CD4-positive, alpha-beta T cell (primary cell): ENCODE results near the gene SLITRK3. TPM values are rescaled to one million over a fixed set of nuclear protein-coding genes. Genes with fewer than 3 reads are reported as not detected.
"Not testable (repeated sequence)": the region's sequence is repeated elsewhere in the genome, so short reads cannot be mapped to it uniquely, and the experiment has no call there.

Experiments
- ATAC-seq: fragments of 200-7000 bp; cut with Tn5 transposase; one replicate; pipeline ENCODE4 v1.10.0; 2022; ENCODE audit warnings: mild to moderate bottlenecking; ENCODE audit not compliant: poor library complexity
- CTCF ChIA-PET: fragments of 350-600 bp; sonication (Branson Sonifier 250); formaldehyde crosslinking; loops from one replicate; lab custom pipeline; 2021; ENCODE audit warnings: antibody characterized with exemption, inconsistent platforms; lab: Charles Lee
- POLR2A ChIA-PET: fragments of 350-600 bp; sonication (Branson Sonifier 250); formaldehyde crosslinking; loops from one replicate; lab custom pipeline; 2021; ENCODE audit warnings: antibody characterized with exemption, inconsistent platforms; lab: Charles Lee
- DNase-seq, 14 experiments: peaks; one replicate each; pipeline ENCODE4 v3.0.0-alpha.2; 2013 to 2020; ENCODE audit warnings: mixed read lengths in 2 of 14
- H3K27ac ChIP-seq, 2 donors: one replicate each; pipeline versions ENCODE4 v1.5.1 to v1.7.0; 2013; ENCODE audit warnings: low read length in 2 of 2, low read depth in 1 of 2, mild to moderate bottlenecking in 1 of 2
- H3K27me3 ChIP-seq, 2 experiments: 1 replicate in 1 of 2; 2 replicates in 1 of 2; pipeline versions ENCODE4 v1.6.1 to v1.7.0; 2013; ENCODE audit warnings: low read length in 2 of 2, control low read depth in 1 of 2, mild to moderate bottlenecking in 1 of 2, moderate library complexity in 1 of 2; ENCODE audit not compliant: insufficient read depth in 2 of 2, control insufficient read depth in 1 of 2
- H3K36me3 ChIP-seq: one replicate; pipeline ENCODE4 v1.6.1; 2013; ENCODE audit warnings: low read length, control low read depth; ENCODE audit not compliant: insufficient read depth
- H3K4me1 ChIP-seq: one replicate; pipeline ENCODE4 v1.6.1; 2013; ENCODE audit warnings: low read length, control low read depth; ENCODE audit not compliant: insufficient read depth
- H3K4me3 ChIP-seq: one replicate; pipeline ENCODE4 v1.5.1; 2013; ENCODE audit warnings: mild to moderate bottlenecking, low read length, moderate library complexity
- H3K9me3 ChIP-seq, 2 experiments: 1 replicate in 1 of 2; 2 replicates in 1 of 2; pipeline versions ENCODE4 v1.6.1 to v1.7.0; 2013; ENCODE audit warnings: low read length in 2 of 2, mild to moderate bottlenecking in 2 of 2, control low read depth in 1 of 2, moderate library complexity in 1 of 2; ENCODE audit not compliant: control insufficient read depth in 1 of 2, insufficient read depth in 1 of 2
- H3K27ac Mint-ChIP-seq: one replicate; pipeline ENCODE4 v1.8.0; 2020; ENCODE audit warnings: mixed read lengths
- H3K27me3 Mint-ChIP-seq: one replicate; pipeline ENCODE4 v1.8.0; 2021; ENCODE audit warnings: mixed read lengths
- H3K36me3 Mint-ChIP-seq: one replicate; pipeline ENCODE4 v1.8.0; 2021; ENCODE audit warnings: low read depth, mixed read lengths
- H3K4me1 Mint-ChIP-seq: one replicate; pipeline ENCODE4 v1.8.0; 2021; ENCODE audit warnings: low read depth, mixed read lengths
- H3K4me3 Mint-ChIP-seq: one replicate; pipeline ENCODE4 v1.8.0; 2020; ENCODE audit warnings: mild to moderate bottlenecking, mixed read lengths
- H3K9me3 Mint-ChIP-seq: one replicate; pipeline ENCODE4 v1.8.0; 2020; ENCODE audit warnings: mixed read lengths
- intact Hi-C, 2 experiments: fragments of 100-400 bp; cut with DNase I in 1 of 2; cut with micrococcal nuclease in 1 of 2; formaldehyde crosslinking; loops; one replicate each; pipeline versions ENCODE4 v1.15.1 to v1.9.0; 2023 to 2025; cut with DNase I, micrococcal nuclease
- total RNA-seq, 174 experiments: library from RNA in 2 of 174; stranded (reverse) in 2 of 174; gene quantifications; one replicate each; pipeline ENCODE4 v1.2.3 and lab custom pipeline; 2021 to 2026
- TF ChIP-seq, protein P1 (sequence below): fragments of 200-600 bp; IDR thresholded peaks from one replicate; pipeline ENCODE4 v1.8.0; 2022; ENCODE audit warnings: antibody characterized with exemption, mild to moderate bottlenecking

The SLITRK3 gene
- total RNA-seq, 2 experiments from 2014 or later: not detected

DNA sequence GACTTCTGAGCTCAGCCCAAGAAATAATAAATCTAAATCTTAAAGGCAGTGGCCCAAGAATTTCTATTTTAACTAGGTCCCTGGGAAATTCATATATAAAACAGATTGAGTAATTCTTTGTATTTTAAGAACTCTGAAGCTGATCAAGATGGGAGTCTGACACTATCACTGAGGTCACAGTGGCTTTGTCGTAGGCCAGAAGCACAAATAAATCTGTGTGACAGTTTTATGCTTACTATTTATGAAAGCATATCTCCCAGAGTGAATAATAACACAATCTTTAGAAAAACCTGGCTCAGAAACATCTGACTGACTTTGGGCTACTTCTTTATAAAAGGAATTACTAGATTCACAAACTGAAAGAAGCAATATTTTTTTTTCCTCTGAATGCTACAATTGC lies 51.9 kb downstream of the SLITRK3 start:
- Histone ChIP-seq H3K27me3 (no peaks in the 10 kb centered on the region), H3K36me3 (no peaks in the 10 kb centered on the region), H3K4me1 (no peaks in the 10 kb centered on the region), H3K9me3 (peaks cover 0 to 7% of the 10 kb centered on the region in 2 experiments), H3K27ac (no peak overlapping the region), H3K4me3 (no peak overlapping the region)
- Mint-ChIP-seq H3K4me3 (no peak overlapping the region), H3K27ac (no peak overlapping the region), H3K9me3 (peaks cover 5% of the 10 kb centered on the region), H3K27me3 (no peaks in the 10 kb centered on the region), H3K4me1 (no peaks in the 10 kb centered on the region), H3K36me3 (no peaks in the 10 kb centered on the region)
- no peak for DNase-seq
- CTCF ChIA-PET: no interaction called here
- ATAC-seq: no peak
- TF ChIP-seq, protein P1, sequence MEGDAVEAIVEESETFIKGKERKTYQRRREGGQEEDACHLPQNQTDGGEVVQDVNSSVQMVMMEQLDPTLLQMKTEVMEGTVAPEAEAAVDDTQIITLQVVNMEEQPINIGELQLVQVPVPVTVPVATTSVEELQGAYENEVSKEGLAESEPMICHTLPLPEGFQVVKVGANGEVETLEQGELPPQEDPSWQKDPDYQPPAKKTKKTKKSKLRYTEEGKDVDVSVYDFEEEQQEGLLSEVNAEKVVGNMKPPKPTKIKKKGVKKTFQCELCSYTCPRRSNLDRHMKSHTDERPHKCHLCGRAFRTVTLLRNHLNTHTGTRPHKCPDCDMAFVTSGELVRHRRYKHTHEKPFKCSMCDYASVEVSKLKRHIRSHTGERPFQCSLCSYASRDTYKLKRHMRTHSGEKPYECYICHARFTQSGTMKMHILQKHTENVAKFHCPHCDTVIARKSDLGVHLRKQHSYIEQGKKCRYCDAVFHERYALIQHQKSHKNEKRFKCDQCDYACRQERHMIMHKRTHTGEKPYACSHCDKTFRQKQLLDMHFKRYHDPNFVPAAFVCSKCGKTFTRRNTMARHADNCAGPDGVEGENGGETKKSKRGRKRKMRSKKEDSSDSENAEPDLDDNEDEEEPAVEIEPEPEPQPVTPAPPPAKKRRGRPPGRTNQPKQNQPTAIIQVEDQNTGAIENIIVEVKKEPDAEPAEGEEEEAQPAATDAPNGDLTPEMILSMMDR: no peak
- POLR2A ChIA-PET: no interaction called here
- intact Hi-C loops: no loop called here

DNA sequence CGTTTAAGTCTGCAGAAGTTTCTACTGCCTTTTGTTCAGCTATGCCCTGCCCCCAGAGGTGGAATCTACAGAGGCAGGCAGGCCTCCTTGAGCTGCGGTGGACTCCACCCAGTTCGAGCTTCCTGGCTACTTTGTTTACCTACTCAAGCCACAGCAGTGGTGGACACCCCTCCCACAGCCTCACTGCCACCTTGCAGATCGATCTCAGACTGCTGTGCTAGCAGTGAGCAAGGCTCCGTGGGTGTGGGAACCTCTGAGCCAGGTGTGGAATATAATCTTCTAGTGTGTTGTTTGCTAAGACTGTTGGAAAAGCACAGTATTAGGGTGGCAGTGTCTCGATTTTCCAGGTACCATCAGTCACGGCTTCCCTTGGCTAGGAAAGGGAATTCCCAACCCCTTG lies 56.3 kb downstream of the SLITRK3 start:
- ATAC-seq, H3K9me3 ChIP-seq, DNase-seq, POLR2A ChIA-PET, CTCF ChIA-PET, H3K27me3 ChIP-seq, H3K4me3 Mint-ChIP-seq, intact Hi-C loops, H3K27me3 Mint-ChIP-seq, H3K36me3 ChIP-seq, H3K27ac Mint-ChIP-seq, H3K4me1 ChIP-seq, H3K4me1 Mint-ChIP-seq, H3K27ac ChIP-seq, H3K4me3 ChIP-seq, H3K36me3 Mint-ChIP-seq: not testable (repeated sequence)
- peaks cover 16% of the 10 kb centered on the region for H3K9me3 Mint-ChIP-seq

Other genes starting within 250 kb of the SLITRK3 start
- not detected for gene SI, start 117.9 kb downstream of the SLITRK3 start, total RNA-seq